Transverse colon (tissue), 3 donors: ENCODE measurements around the gene KIF16B.

ENCODE experiments used
- CTCF ChIP-seq, 5 experiments: fragments of 200-600 bp in 3 of 5; fragments of 450-650 bp in 2 of 5; sonication (generic) in 3 of 5; IDR thresholded peaks; 1 replicate in 2 of 5; 2 replicates in 3 of 5; pipeline ENCODE4 v1.5.1; 2016 to 2017; ENCODE audit warnings: antibody characterized with exemption in 5 of 5, inconsistent platforms in 3 of 5, mild to moderate bottlenecking in 2 of 5, moderate library complexity in 1 of 5
- POLR2A ChIP-seq: fragments of 450-650 bp; IDR thresholded peaks from one replicate; pipeline ENCODE4 v1.6.1; 2016; ENCODE audit warnings: antibody characterized with exemption, mild to moderate bottlenecking, moderate library complexity

GRCh38 chr20:16296931-16297330 is 276.3 kb downstream of the KIF16B start:
- TF ChIP-seq POLR2A = no peak
- no peak for TF ChIP-seq CTCF (IDR thresholded peaks at IDR 0.05)
